Esophagus (tissue), 2 donors: Measurements from ENCODE around the gene ABTB2. TPM values are rescaled to one million over a fixed set of nuclear protein-coding genes. Genes with fewer than 3 reads are reported as not detected.
A peak's percentile ranks its signal among the peaks of the same experiment; 100 is the strongest.

ENCODE experiments used
- H3K27ac ChIP-seq, 2 donors: one replicate each; pipeline ENCODE4 v1.5.1; 2013; ENCODE audit warnings: low read depth in 2 of 2, mild to moderate bottlenecking in 2 of 2, inconsistent platforms in 1 of 2, low read length in 1 of 2, moderate library complexity in 1 of 2
- H3K27me3 ChIP-seq, 2 donors: one replicate each; pipeline ENCODE4 v1.6.1; 2013; ENCODE audit warnings: low read length in 2 of 2, control low read depth in 1 of 2, mild to moderate bottlenecking in 1 of 2; ENCODE audit not compliant: insufficient read depth in 2 of 2, control insufficient read depth in 1 of 2
- H3K36me3 ChIP-seq, 2 donors: one replicate each; pipeline ENCODE4 v1.6.1; 2013; ENCODE audit warnings: low read length in 1 of 2; ENCODE audit not compliant: control insufficient read depth in 2 of 2, insufficient read depth in 2 of 2
- H3K4me1 ChIP-seq, 2 donors: one replicate each; pipeline ENCODE4 v1.6.1; 2013; ENCODE audit warnings: low read length in 1 of 2; ENCODE audit not compliant: control insufficient read depth in 2 of 2, insufficient read depth in 2 of 2
- H3K4me3 ChIP-seq, 2 donors: one replicate each; pipeline ENCODE4 v1.5.1; 2013; ENCODE audit warnings: low read length in 2 of 2, mild to moderate bottlenecking in 2 of 2, low read depth in 1 of 2, moderate library complexity in 1 of 2
- H3K9me3 ChIP-seq, 2 donors: one replicate each; pipeline ENCODE4 v1.6.1; 2013; ENCODE audit warnings: mild to moderate bottlenecking in 2 of 2, low read depth in 1 of 2, low read length in 1 of 2, moderate library complexity in 1 of 2; ENCODE audit not compliant: control insufficient read depth in 2 of 2, insufficient read depth in 1 of 2
- WGBS, 2 donors: extraction: QIAGEN DNeasy Blood & Tissue Kit; methylation state at CpG; one replicate each; pipeline ENCODE4 v1.1.7; 2013; 5-methylcytosine and 5-hydroxymethylcytosine counted together
- polyA plus RNA-seq, 2 donors: library from polyadenylated mRNA; stranded (reverse); fragments of 200-250 nt; gene quantifications; one replicate each; pipeline ENCODE4 v1.2.3, GENCODE V29; 2013
- donor health status: healthy with polysubstance abuse.
- donor health status: Bipolar disorder and iron deficiency.

The ABTB2 gene
- polyA plus RNA-seq, 2 donors: 3.2 to 4.3 TPM

DNA sequence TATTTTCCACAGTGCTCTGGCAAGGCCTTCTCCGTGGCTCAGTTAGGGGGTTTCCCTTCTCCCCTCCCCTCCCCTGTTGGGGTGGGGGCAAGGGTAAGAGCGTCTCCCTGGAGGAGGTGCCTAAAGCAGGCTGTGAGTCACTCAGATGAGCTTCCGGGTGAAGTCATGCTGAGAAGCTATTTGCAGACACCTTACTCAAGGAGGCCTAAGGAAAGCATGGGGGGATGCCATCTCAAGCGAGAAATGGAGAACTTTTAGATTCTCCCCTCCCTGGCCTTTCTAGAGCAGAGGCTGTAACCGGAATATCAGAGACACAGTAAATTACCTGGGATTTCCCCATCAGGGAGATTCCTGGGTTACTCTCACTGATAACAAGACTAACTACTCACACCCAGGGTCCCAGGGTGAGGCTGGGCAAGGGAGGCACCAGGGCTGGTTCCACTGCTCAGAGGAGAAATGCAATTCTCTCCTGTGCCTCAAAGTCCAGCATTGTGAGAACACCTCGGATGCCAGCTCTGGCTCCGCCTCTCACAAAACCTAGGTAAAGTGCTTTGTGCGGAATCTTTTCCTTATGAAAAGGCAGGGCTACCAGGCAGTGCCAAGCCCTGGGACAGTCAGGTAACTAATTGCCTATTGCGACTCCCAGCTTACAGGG lies 123.6 kb downstream of the ABTB2 start:
- Histone ChIP-seq H3K4me3 (no peak overlapping the region), H3K36me3 (no peaks in the 10 kb centered on the region), H3K4me1 (peaks cover 2% of the 10 kb centered on the region in 2 donors), H3K27ac (peak overlapping the region; percentile 48 to 80), H3K27me3 (no peaks in the 10 kb centered on the region), H3K9me3 (no peaks in the 10 kb centered on the region)
- 42% methylated on average over 9 of the region's 9 CpGs for WGBS, 2 donors

DNA sequence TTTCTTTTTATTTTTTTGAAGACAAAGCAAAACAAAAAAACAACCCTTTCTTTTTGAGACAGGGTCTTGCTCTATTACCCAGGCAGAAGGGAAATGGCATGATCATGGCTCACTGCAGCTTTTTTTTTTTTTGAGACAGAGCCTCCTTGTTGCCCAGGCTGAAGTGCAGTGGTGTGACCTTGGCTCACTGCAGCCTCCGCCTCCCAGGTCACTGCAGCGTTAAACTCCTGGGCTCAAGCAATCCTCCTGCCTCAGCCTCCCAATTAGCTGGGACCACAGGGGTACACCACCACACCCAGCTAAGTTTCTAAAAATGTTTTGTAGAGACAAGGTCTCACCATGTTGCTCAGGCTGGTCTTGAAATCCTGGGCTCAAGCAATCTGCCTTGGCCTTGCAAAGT lies 124.6 kb downstream of the ABTB2 start:
- Histone ChIP-seq H3K4me3 (no peak overlapping the region), H3K9me3 (no peaks in the 10 kb centered on the region), H3K27ac (no peak overlapping the region), H3K36me3 (no peaks in the 10 kb centered on the region), H3K27me3 (no peaks in the 10 kb centered on the region), H3K4me1 (peaks cover 2% of the 10 kb centered on the region in 2 donors)
- 90 to 92% methylated on average over 2 of the region's 2 CpGs for WGBS, 2 donors

DNA sequence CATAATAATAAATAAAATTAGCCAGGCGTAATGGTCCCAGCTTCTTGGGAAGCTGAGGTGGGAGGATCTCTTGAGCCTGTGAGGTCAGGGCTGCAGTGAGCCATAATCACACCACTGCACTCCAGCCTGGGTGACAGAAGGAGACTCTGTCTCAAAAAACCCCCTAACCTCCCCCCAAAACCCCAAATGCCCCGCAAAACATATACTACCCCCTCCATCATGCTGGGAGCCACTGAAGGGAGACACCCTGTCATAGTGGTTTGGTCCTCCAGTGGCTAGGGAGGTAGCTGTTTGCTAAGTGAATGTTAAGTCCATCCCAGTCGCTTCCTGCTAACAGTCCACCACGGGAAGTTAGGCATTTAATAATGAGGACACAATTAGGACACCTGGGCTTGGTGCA lies 125.0 kb downstream of the ABTB2 start:
- Histone ChIP-seq H3K36me3 (no peaks in the 10 kb centered on the region), H3K4me3 (no peak overlapping the region)
- 87 to 90% methylated on average over 4 of the region's 4 CpGs for WGBS, 2 donors

GRCh38 chr11:34226210-34226609 lies 131.6 kb downstream of the ABTB2 start:
- no peak overlapping the region for H3K4me3 ChIP-seq
- H3K27me3 ChIP-seq: no peaks in the 10 kb centered on the region
- 69 to 78% methylated on average over 1 of the region's 1 CpG for WGBS, 2 donors
- no peaks in the 10 kb centered on the region for H3K36me3 ChIP-seq
- peaks cover 2% of the 10 kb centered on the region in 2 donors for H3K4me1 ChIP-seq
- H3K27ac ChIP-seq: no peak overlapping the region
- no peaks in the 10 kb centered on the region for H3K9me3 ChIP-seq

More for the DNA sequence above, 125.0 kb downstream of the ABTB2 start:
- Histone ChIP-seq H3K27me3 (no peaks in the 10 kb centered on the region), H3K27ac (no peak overlapping the region), H3K4me1 (peaks cover 2% of the 10 kb centered on the region in 2 donors), H3K9me3 (no peaks in the 10 kb centered on the region)

DNA sequence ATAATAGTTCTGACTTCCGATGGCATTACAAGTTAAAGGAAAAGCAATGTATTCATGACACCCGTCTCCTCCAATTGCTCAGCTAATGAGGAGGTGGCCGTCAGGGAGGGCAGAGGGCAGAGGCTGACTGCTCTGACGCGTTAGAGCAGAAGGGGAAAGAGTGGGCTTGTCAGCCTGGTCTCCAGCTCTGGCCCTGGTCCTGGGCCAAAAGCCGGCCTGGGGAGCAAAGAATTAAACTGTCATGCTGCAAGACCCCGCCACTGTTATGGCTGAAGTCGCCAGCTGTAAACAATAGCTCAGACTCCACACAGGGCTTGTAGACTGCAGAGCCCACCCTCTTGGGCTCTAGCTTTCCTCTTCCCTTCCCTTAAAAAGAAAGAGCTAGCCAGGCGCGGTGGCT lies 132.7 kb downstream of the ABTB2 start:
- Histone ChIP-seq H3K4me1 (peaks cover 2% of the 10 kb centered on the region in 2 donors), H3K27me3 (no peaks in the 10 kb centered on the region), H3K9me3 (no peaks in the 10 kb centered on the region), H3K4me3 (no peak overlapping the region), H3K27ac (no peak overlapping the region), H3K36me3 (no peaks in the 10 kb centered on the region)
- WGBS, 2 donors: 75 to 79% methylated on average over 10 of the region's 10 CpGs

DNA sequence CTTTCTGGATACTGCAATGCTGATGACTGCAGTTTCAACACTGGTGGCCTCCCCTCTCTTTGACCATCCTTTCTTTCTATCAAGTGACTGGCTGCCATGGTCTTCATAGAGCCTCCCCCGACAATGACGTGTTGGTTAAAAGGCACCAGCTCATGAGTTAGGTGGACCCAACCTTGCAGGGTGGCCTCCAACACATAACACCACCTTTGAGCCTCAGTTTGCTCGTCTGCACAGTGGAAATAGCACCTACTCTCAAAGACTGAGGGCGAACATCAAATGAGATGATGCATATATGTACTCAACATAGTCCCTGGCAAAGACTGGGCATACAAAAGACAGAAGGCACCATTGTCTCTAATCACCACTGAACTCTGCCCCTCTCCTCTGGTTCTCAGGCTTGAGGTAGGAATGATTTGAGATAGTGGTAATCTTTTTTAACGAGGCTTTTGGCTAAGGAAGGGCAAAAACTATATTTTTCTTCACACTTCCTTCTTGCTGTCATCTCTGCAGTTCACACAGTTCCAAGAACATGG lies 133.3 kb downstream of the ABTB2 start:
- Histone ChIP-seq H3K4me3 (no peak overlapping the region), H3K9me3 (no peaks in the 10 kb centered on the region), H3K27me3 (no peaks in the 10 kb centered on the region), H3K36me3 (no peaks in the 10 kb centered on the region), H3K4me1 (peaks cover 2% of the 10 kb centered on the region in 2 donors), H3K27ac (no peak overlapping the region)
- WGBS, 2 donors: 83 to 90% methylated on average over 5 of the region's 5 CpGs

DNA sequence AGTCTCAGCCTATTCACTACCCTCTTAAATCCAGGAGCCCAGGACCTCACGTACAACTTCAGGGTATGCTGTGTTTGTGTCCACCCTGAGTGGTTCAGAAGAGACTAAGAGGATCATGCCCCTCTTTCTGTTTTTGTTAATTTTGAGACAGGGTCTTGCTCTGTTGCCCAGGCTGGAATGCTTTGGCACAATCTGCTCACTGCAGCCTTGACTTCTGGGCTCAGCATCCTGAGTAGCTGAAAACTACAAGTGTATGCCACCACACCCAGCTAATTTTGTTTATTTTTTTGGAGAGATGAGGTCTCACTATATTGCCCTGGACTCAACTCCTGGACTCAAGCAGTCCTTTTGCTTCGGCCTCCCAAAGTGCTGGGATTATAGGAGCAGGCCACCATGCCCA lies 133.9 kb downstream of the ABTB2 start:
- Histone ChIP-seq H3K27ac (no peak overlapping the region), H3K9me3 (no peaks in the 10 kb centered on the region), H3K4me3 (no peak overlapping the region), H3K4me1 (peaks cover 2% of the 10 kb centered on the region in 2 donors), H3K27me3 (no peaks in the 10 kb centered on the region), H3K36me3 (no peaks in the 10 kb centered on the region)
- WGBS, 2 donors: 96 to 97% methylated on average over 2 of the region's 2 CpGs

DNA sequence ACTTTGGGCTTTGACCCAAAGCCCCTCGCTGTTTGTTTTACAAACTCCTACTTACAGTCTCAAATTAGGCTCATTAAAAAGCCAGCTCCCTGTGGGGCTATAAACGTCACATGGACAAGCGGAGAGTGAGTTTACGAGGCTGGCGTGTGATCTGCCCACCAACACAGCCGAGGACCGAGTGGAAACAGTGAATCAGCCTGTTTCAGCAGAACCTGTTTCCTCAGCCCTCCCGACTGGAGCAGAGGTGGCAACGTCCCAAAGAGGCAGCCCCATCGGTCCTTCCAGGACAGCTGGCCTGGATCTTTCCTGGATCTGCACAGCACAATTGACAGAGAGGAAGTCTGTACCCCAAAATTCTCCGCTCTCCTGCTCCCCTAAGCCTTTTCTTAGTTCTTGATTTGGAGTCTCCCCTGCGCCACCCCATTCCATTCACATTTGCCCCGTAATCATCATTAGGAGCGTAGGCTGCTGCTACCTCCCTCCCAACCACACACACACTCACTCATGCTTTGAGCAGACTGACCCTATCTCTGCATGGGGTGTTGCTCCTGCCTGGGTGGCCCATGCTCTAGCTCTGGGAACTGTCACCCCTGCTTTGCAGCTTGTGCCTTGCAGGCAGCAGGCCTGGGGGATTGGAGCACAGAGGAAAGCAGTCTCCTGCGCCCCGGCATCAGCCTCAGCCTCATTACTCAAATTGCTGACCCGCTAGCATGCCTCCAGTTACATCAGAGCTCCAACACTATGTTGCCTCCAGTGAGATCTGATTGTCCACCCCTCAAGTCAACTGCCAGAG lies 134.6 kb downstream of the ABTB2 start:
- Histone ChIP-seq H3K27me3 (no peaks in the 10 kb centered on the region), H3K36me3 (no peaks in the 10 kb centered on the region), H3K27ac (no peak overlapping the region), H3K4me3 (no peak overlapping the region), H3K4me1 (peaks cover 2% of the 10 kb centered on the region in 2 donors), H3K9me3 (no peaks in the 10 kb centered on the region)
- WGBS, 2 donors: 58 to 59% methylated on average over 17 of the region's 17 CpGs

DNA sequence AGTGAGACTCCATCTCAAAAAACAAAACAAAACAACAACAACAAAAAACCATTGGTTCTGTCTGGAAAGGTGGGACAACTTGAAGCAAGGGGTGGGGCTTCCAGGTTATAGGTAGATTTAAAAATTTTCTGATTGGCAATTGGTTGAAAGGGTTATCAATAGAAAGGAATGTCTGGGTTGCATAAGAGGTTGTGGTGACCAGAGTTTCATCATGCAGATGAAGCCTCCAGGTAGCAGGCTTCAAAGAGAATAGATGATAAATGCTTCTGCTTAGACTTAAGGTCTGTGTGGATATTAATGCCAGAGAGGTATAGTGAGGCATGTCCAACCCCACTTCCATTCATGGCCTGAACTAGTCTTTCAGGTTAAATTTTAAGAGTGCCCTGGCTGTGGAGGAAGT lies 135.8 kb downstream of the ABTB2 start:
- no peak overlapping the region for H3K4me3 ChIP-seq
- no peaks in the 10 kb centered on the region for H3K27me3 ChIP-seq
- no peaks in the 10 kb centered on the region for H3K9me3 ChIP-seq
- H3K36me3 ChIP-seq: no peaks in the 10 kb centered on the region
- H3K27ac ChIP-seq: no peak overlapping the region
- H3K4me1 ChIP-seq: peaks cover 2% of the 10 kb centered on the region in 2 donors
